ENCODE data around the gene KCNT2.
A peak's percentile ranks its signal among the peaks of the same experiment; 100 is the strongest.
"Not testable (repeated sequence)": the region's sequence is repeated elsewhere in the genome, so short reads cannot be mapped to it uniquely, and the experiment has no call there.

Gene KCNT2

DNA sequence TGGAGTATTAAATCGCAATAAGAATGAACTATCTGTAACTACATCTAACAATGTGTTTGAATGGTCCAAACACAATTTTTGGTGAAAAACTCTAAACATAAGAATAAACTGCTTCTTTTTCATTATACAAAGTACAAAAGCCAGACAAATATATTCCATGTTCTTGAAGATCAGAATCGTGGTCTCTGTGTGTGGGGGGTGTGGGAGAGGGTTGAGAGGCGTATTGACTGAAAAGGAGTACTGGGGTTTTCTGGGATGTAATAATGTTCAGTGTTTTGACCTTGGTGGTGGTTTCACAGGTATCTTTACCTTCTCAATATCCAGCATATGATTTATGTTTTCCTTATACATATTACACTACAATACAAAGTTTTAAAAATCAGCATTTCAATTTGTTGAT, 42.8 kb upstream of the KCNT2 start:
- Histone ChIP-seq H3K27me3 (no peaks in the 10 kb centered on the region), H3K9me3 (no peaks in the 10 kb centered on the region), H3K4me1 (no peaks in the 10 kb centered on the region), H3K36me3 (no peaks in the 10 kb centered on the region), H3K4me3 (no peak overlapping the region), H3K27ac (peak overlapping the region in 1 of 2 donors; percentile 9)
- no peak for DNase-seq
- TF ChIP-seq, protein P1, sequence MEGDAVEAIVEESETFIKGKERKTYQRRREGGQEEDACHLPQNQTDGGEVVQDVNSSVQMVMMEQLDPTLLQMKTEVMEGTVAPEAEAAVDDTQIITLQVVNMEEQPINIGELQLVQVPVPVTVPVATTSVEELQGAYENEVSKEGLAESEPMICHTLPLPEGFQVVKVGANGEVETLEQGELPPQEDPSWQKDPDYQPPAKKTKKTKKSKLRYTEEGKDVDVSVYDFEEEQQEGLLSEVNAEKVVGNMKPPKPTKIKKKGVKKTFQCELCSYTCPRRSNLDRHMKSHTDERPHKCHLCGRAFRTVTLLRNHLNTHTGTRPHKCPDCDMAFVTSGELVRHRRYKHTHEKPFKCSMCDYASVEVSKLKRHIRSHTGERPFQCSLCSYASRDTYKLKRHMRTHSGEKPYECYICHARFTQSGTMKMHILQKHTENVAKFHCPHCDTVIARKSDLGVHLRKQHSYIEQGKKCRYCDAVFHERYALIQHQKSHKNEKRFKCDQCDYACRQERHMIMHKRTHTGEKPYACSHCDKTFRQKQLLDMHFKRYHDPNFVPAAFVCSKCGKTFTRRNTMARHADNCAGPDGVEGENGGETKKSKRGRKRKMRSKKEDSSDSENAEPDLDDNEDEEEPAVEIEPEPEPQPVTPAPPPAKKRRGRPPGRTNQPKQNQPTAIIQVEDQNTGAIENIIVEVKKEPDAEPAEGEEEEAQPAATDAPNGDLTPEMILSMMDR (IDR thresholded peaks at IDR 0.05), result no peak
- intact Hi-C loops (cut with DNase I; ENCODE audit: low total_unique reads), result no loop called here

DNA sequence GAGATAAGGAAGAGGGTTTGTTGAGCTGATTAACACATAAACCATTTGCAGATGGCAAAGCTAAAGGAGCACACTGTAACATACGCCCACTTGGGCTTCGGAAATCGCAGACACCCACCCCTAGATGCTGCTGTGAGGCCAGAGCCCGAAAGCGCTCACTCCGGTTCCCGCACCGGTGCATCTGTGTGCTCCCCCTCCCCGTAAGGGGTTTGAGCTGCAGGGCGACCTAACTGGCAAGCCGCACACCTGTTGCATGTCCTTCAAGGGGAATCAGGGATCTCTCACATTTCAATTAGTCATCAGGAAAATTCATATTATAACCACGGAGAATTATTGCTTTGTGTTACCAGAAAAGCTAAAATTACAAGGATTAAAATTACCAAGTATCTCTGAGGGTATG, 42.2 kb upstream of the KCNT2 start:
- TF ChIP-seq, protein P1 (IDR thresholded peaks at IDR 0.05), result no peak
- no peak overlapping the region for H3K27ac ChIP-seq
- H3K27me3 ChIP-seq, result no peaks in the 10 kb centered on the region
- no peak for DNase-seq
- no peak overlapping the region for H3K4me3 ChIP-seq
- H3K4me1 ChIP-seq, result no peaks in the 10 kb centered on the region
- no peaks in the 10 kb centered on the region for H3K9me3 ChIP-seq
- H3K36me3 ChIP-seq, result no peaks in the 10 kb centered on the region
- intact Hi-C loops (cut with DNase I; ENCODE audit: low total_unique reads), result no loop called here

DNA sequence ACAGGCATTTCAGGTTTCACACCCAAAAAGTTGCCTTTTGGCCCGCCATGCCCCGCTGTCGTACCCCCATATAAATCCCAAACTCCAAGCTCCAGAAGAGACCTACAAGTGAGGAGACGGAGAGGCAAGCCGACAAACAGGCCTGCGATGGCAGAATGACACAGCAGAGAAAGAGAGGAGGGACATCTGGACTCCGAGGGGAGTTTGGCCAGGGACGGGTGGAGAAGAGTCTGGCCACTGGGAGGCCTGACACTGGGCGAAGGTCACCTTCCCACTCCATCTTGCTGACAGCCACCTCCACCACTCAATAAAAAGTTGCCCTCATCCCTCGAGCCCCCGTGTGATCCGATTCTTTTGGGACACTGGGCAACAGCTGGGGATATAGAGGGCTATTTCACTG, 41.8 kb upstream of the KCNT2 start:
- intact Hi-C loops (cut with DNase I; ENCODE audit: low total_unique reads), result no loop called here
- TF ChIP-seq, protein P1 (IDR thresholded peaks at IDR 0.05), result no peak

GRCh38 chr1:196640976-196641375, 32.7 kb upstream of the KCNT2 start:
- no peaks in the 10 kb centered on the region for H3K4me1 ChIP-seq
- H3K4me3 ChIP-seq, result no peak overlapping the region
- H3K27ac ChIP-seq, result no peak overlapping the region
- intact Hi-C loops (cut with DNase I; ENCODE audit: low total_unique reads), result no loop called here
- no peaks in the 10 kb centered on the region for H3K27me3 ChIP-seq
- H3K36me3 ChIP-seq, result no peaks in the 10 kb centered on the region
- TF ChIP-seq, protein P1 (IDR thresholded peaks at IDR 0.05), result no peak
- no peaks in the 10 kb centered on the region for H3K9me3 ChIP-seq
- DNase-seq, result no peak

More for the DNA sequence above, 41.8 kb upstream of the KCNT2 start:
- no peaks in the 10 kb centered on the region for H3K9me3 ChIP-seq
- H3K27me3 ChIP-seq, result no peaks in the 10 kb centered on the region
- H3K4me1 ChIP-seq, result no peaks in the 10 kb centered on the region
- no peak overlapping the region for H3K4me3 ChIP-seq
- H3K27ac ChIP-seq, result no peak overlapping the region
- no peak for DNase-seq
- no peaks in the 10 kb centered on the region for H3K36me3 ChIP-seq

DNA sequence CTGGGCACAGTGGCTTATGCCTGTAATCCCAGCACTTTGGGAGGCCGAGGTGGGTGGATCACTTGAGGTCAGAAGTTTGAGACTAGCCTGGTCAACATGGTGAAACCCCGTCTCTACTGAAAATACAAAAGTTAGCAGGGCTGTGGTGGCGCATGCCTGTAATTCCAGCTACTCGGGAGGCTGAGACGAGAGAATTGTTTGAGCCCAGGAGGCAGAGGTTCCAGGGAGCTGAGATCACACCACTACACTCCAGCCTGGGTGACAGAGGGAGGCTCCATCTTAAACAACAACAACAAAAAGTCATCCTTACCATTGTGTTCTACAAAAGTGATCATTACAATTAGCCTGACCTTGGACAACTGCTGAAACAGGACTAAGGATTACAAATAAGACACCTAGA, 31.1 kb upstream of the KCNT2 start:
- H3K27ac ChIP-seq; H3K9me3 ChIP-seq; H3K27me3 ChIP-seq; H3K4me3 ChIP-seq; H3K36me3 ChIP-seq; intact Hi-C loops (cut with DNase I; ENCODE audit: low total_unique reads); DNase-seq; H3K4me1 ChIP-seq: not testable (repeated sequence)

- Histone ChIP-seq H3K9me3 (no peaks in the 10 kb centered on the region), H3K27ac (no peak overlapping the region), H3K4me3 (no peak overlapping the region), H3K27me3 (no peaks in the 10 kb centered on the region), H3K36me3 (no peaks in the 10 kb centered on the region), H3K4me1 (no peaks in the 10 kb centered on the region)
- intact Hi-C loops (cut with DNase I; ENCODE audit: low total_unique reads), result no loop called here
- no peak for DNase-seq
- TF ChIP-seq, protein P1 (IDR thresholded peaks at IDR 0.05), result no peak
These were observed 30.2 kb upstream of the KCNT2 start for GRCh38 chr1:196638466-196638865.
